Vagina (tissue), 2 donors: ENCODE data around the gene TPRX2. TPM values are rescaled to one million over a fixed set of nuclear protein-coding genes. Genes with fewer than 3 reads are reported as not detected.

ENCODE experiments used
- DNase-seq, 2 donors: peaks; one replicate each; pipeline ENCODE4 v3.0.0-alpha.2; 2017; ENCODE audit errors: extremely low spot score in 2 of 2
- H3K27ac ChIP-seq: fragments of 200-600 bp; sonication (generic); one replicate; pipeline ENCODE4 v1.5.1; 2019
- H3K27me3 ChIP-seq: fragments of 200-600 bp; sonication (generic); one replicate; pipeline ENCODE4 v1.5.1; 2019
- H3K36me3 ChIP-seq, 2 donors: fragments of 200-600 bp; sonication (generic); one replicate each; pipeline ENCODE4 v1.5.1; 2017 to 2019
- H3K4me1 ChIP-seq: fragments of 200-600 bp; sonication (generic); one replicate; pipeline ENCODE4 v1.5.1; 2019
- H3K4me3 ChIP-seq, 2 donors: fragments of 200-600 bp; sonication (generic); 1 replicate in 1 of 2; 2 replicates in 1 of 2; pipeline ENCODE4 v1.5.1; 2016 to 2019
- H3K9me3 ChIP-seq: fragments of 200-600 bp; sonication (generic); one replicate; pipeline ENCODE4 v1.5.1; 2019
- CTCF ChIP-seq, 3 experiments: fragments of 450-650 bp in 2 of 3; fragments of 200-600 bp in 1 of 3; sonication (generic) in 1 of 3; IDR thresholded peaks; one replicate each; pipeline ENCODE4 v1.5.1; 2017 to 2019; ENCODE audit warnings: antibody characterized with exemption in 3 of 3, mild to moderate bottlenecking in 2 of 3, moderate library complexity in 2 of 3
- POLR2A ChIP-seq, 2 donors: fragments of 450-650 bp; IDR thresholded peaks; one replicate each; pipeline ENCODE4 v1.6.1; 2017; ENCODE audit warnings: antibody characterized with exemption in 2 of 2, mild to moderate bottlenecking in 2 of 2, moderate library complexity in 2 of 2
- POLR2AphosphoS5 ChIP-seq, 2 donors: sonication (generic); formaldehyde crosslinking; IDR thresholded peaks; one replicate each; pipeline ENCODE4 v1.9.0; 2017; ENCODE audit warnings: antibody characterized with exemption in 2 of 2, mild to moderate bottlenecking in 2 of 2, low read depth in 1 of 2; ENCODE audit not compliant: insufficient read depth in 1 of 2
- intact Hi-C: fragments of 100-400 bp; cut with DNase I; formaldehyde crosslinking; loops from one replicate; pipeline ENCODE4 v1.15.1; 2023
- total RNA-seq: library from RNA; depleted of rRNA; stranded (reverse); fragments of >200 nt; gene quantifications from one replicate; pipeline ENCODE4 v1.2.3, GENCODE V29; 2016

TPRX2 gene
- total RNA-seq, 1 donor from 2014 or later = not detected

- no peaks in the 10 kb centered on the region for H3K36me3 ChIP-seq
- DNase-seq = no peak
- TF ChIP-seq POLR2AphosphoS5 (IDR thresholded peaks at IDR 0.05; ENCODE audit: insufficient read depth in 1 of 2, low read depth in 1 of 2) (no peak), POLR2A (IDR thresholded peaks at IDR 0.05) (no peak), CTCF (IDR thresholded peaks at IDR 0.05) (no peak)
- intact Hi-C loops = no loop called here
- no peak overlapping the region for H3K4me3 ChIP-seq
- H3K4me1 ChIP-seq = no peaks in the 10 kb centered on the region
- H3K27ac ChIP-seq = no peak overlapping the region
- H3K27me3 ChIP-seq = no peaks in the 10 kb centered on the region
- H3K9me3 ChIP-seq = no peaks in the 10 kb centered on the region
Measured at GRCh38 chr19:47882890-47883289, 23.9 kb downstream of the TPRX2 start.

- no peaks in the 10 kb centered on the region for H3K4me1 ChIP-seq
- no peak for DNase-seq
- no peaks in the 10 kb centered on the region for H3K36me3 ChIP-seq
- H3K27me3 ChIP-seq = no peaks in the 10 kb centered on the region
- H3K4me3 ChIP-seq = no peak overlapping the region
- intact Hi-C loops = no loop called here
- no peak overlapping the region for H3K27ac ChIP-seq
- no peaks in the 10 kb centered on the region for H3K9me3 ChIP-seq
- no peak for TF ChIP-seq CTCF (IDR thresholded peaks at IDR 0.05)
- TF ChIP-seq POLR2AphosphoS5 (IDR thresholded peaks at IDR 0.05; ENCODE audit: insufficient read depth in 1 of 2, low read depth in 1 of 2) = no peak
- TF ChIP-seq POLR2A (IDR thresholded peaks at IDR 0.05) = no peak
Measured at GRCh38 chr19:47885067-47885463, 26.0 kb downstream of the TPRX2 start.

- no peak for DNase-seq
- TF ChIP-seq POLR2A (IDR thresholded peaks at IDR 0.05) = no peak
- no peak for TF ChIP-seq CTCF (IDR thresholded peaks at IDR 0.05)
- no peak for TF ChIP-seq POLR2AphosphoS5 (IDR thresholded peaks at IDR 0.05; ENCODE audit: insufficient read depth in 1 of 2, low read depth in 1 of 2)
- H3K4me3 ChIP-seq = no peak within 1 kb of the TSS
- no peaks in the 10 kb centered on the region for H3K36me3 ChIP-seq
- no peaks in the 10 kb centered on the region for H3K4me1 ChIP-seq
- intact Hi-C loops = no loop called here
- no peaks in the 10 kb centered on the region for H3K27me3 ChIP-seq
- H3K27ac ChIP-seq = no peak within 1 kb of the TSS
- no peaks in the 10 kb centered on the region for H3K9me3 ChIP-seq
Measured at GRCh38 chr19:47886010-47886559, 27.1 kb downstream of the TPRX2 start, which contains the start of gene SULT2A1. SULT2A1 (minus strand) TSS chr19:47886315; CDS start chr19:47886257, 58 bp downstream.

- intact Hi-C loops = no loop called here
- TF ChIP-seq POLR2AphosphoS5 (IDR thresholded peaks at IDR 0.05; ENCODE audit: insufficient read depth in 1 of 2, low read depth in 1 of 2) (no peak), POLR2A (IDR thresholded peaks at IDR 0.05) (no peak), CTCF (IDR thresholded peaks at IDR 0.05) (no peak)
- no peak for DNase-seq
Measured at GRCh38 chr19:47890865-47891621, 32.0 kb downstream of the TPRX2 start.

GRCh38 chr19:47891622-47891922 lies 32.5 kb downstream of the TPRX2 start:
- H3K4me3 ChIP-seq = no peak overlapping the region
- no peaks in the 10 kb centered on the region for H3K4me1 ChIP-seq
- no peak overlapping the region for H3K27ac ChIP-seq
- no peak for DNase-seq
- TF ChIP-seq POLR2AphosphoS5 (IDR thresholded peaks at IDR 0.05; ENCODE audit: insufficient read depth in 1 of 2, low read depth in 1 of 2) = no peak
- no peak for TF ChIP-seq POLR2A (IDR thresholded peaks at IDR 0.05)
- no peak for TF ChIP-seq CTCF (IDR thresholded peaks at IDR 0.05)
- no peaks in the 10 kb centered on the region for H3K9me3 ChIP-seq
- H3K27me3 ChIP-seq = no peaks in the 10 kb centered on the region
- intact Hi-C loops = no loop called here
- no peaks in the 10 kb centered on the region for H3K36me3 ChIP-seq

More at GRCh38 chr19:47890865-47891621, 32.0 kb downstream of the TPRX2 start:
- no peaks in the 10 kb centered on the region for H3K9me3 ChIP-seq
- H3K4me3 ChIP-seq = no peak overlapping the region
- no peaks in the 10 kb centered on the region for H3K4me1 ChIP-seq
- H3K27me3 ChIP-seq = no peaks in the 10 kb centered on the region
- no peak overlapping the region for H3K27ac ChIP-seq
- no peaks in the 10 kb centered on the region for H3K36me3 ChIP-seq
